LNCAP (cell line): ENCODE results near the gene HIGD1A.

Experiments
- TF ChIP-seq, protein P1 (sequence below): fragments of 450-650 bp; IDR thresholded peaks from 2 replicates; pipeline ENCODE4 v1.5.1; 2017; ENCODE audit warnings: mild to moderate bottlenecking

Gene HIGD1A

DNA sequence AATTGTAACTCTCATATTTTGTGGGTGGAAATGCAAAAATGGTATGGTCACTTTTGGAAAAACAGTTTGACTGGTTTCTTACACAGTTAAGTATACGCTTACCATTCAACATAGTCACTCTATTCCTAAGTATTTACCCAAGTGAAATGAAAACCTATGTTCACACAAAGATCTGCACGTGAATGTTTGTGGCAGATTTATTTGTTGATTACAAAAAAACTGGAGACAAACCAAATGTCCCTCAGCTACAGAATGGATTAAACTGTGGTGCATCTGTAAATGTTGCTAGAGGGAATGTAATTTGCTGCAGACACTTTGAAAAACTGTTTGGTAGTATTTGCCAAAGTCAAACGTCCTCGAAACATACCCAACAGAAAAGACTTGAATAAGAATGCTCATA, 34.3 kb upstream of the HIGD1A start:
- TF ChIP-seq, protein P1, sequence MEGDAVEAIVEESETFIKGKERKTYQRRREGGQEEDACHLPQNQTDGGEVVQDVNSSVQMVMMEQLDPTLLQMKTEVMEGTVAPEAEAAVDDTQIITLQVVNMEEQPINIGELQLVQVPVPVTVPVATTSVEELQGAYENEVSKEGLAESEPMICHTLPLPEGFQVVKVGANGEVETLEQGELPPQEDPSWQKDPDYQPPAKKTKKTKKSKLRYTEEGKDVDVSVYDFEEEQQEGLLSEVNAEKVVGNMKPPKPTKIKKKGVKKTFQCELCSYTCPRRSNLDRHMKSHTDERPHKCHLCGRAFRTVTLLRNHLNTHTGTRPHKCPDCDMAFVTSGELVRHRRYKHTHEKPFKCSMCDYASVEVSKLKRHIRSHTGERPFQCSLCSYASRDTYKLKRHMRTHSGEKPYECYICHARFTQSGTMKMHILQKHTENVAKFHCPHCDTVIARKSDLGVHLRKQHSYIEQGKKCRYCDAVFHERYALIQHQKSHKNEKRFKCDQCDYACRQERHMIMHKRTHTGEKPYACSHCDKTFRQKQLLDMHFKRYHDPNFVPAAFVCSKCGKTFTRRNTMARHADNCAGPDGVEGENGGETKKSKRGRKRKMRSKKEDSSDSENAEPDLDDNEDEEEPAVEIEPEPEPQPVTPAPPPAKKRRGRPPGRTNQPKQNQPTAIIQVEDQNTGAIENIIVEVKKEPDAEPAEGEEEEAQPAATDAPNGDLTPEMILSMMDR = no peak

DNA sequence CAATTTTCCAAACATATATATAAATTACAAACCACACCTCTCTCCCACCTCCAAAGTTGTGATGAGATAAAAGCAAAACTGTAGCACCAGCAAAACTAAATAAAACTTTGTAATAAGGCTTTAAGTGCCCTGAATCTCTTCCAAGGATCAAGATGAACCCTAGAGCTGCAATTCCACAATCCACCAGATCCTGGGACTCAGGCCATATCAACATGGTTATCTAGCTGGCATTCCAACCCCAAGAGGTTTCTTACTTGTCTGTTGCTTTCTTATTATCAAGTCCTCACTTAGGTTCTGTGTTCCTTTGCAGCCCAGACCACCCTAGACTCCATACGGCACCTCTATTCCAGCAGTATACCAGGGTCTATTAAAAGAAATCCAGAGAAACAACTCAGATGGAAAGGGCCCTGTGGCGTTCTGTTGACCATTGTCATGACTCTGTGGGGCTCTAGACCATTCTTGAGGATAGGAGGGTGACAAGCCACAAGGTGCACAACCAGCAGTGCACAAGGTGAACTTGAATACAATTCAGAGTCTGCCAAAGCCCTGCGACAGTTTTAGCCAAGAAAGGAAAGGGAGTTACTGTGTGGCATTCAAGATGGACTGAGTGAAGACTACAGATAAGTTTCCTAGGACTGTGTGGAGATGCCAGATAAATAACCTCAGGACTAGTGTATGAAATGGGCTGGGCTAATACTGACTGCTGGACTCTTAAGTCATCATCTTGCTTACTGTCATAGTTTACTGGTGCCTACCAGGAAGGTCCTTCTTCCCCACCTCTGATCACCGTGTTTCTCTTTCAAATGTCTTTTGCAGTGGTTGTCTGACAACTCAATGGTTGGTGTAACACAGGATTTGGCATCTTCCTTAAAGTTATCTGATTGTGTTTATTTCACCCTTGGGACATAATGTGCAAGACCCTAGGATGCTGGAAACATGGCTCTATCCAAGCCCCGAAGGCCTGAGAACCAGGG, 32.1 kb upstream of the HIGD1A start:
- TF ChIP-seq, protein P1 = no peak

DNA sequence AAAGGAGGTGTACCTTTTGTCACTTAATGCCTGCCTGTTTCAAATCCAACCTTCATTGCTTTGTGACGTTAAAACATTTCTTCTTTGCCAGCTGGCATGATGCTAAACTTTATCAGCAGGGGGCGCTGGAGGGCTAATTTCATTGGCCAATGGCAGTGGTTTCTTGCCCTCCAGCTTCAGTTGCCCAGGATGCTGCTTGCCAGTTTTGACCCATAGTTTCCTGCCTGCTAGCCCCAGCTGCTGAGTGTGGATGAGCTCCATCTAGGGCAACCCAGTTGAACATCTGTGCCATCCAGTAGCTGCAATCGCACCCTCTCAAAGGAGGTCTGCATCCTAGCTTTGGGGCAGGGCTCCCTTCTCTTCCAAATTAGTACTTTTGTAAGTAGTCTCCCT, 27.0 kb upstream of the HIGD1A start:
- TF ChIP-seq, protein P1 = peak; percentile 84

- TF ChIP-seq, protein P1 = peak; percentile 67
Observed at GRCh38 chr3:42830437-42831320, 26.4 kb upstream of the HIGD1A start.

DNA sequence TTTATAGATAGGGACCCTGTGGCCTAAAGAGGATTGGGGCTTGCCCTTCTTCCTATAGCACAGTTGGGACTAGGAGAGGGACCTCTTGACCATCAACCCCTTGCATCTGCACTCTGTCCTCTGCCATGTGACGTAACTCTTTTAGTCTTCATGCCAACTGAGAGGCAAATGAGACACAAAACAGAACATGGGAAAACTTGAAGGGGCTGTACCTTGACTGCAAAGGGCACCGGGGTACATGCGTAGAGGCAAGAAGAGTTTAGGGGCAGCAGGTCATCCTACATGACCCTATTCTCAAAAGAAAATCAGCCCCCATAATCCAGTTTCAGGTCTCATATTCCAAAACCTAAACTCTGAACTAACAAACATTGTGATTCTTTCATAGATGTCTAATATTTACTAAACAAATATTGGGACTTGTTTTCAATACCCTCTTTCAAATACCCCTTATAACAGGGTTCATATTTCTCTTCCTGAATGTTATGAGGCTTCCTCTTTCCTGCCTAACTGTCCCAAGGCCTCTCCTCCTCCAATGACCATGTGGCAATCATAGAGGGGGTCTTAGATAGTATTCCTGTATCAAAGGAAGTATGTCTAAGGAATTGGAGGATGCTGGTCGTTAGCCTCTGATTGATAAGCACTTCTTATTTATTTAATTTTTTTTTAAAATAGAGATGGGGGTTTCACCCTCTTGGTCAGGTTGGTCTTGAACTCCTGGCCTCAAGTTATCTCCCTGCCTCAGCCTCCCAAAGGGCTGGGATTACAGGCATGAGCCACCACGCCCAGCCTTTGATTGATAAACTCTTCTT, 25.5 kb upstream of the HIGD1A start:
- TF ChIP-seq, protein P1 = no peak

- TF ChIP-seq, protein P1 = no peak
Observed at GRCh38 chr3:42829083-42829627, 24.9 kb upstream of the HIGD1A start.

DNA sequence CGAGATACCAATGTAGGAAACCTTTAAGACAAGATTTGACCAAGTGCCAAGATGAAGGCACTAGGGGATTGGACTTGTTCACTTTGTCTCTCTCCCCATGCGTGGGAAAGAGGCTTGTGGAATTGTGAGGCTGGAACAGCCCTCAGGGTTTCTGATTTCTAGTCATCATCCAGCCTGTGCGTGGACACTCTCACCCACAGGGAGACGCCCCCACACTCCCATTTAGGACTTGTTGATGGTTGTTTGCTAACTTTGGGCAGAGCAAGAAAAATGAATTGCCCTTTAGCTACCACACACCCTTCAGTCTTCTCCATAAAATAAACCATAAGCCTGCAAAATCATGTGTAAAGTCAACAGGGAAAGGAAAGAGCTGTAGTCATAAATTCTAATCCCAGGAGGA, 23.4 kb upstream of the HIGD1A start:
- TF ChIP-seq, protein P1 = no peak
